Measurements from ENCODE around the gene ITGA5. TPM values are rescaled to one million over a fixed set of nuclear protein-coding genes. Genes with fewer than 3 reads are reported as not detected.

ITGA5 gene
- 75.8 TPM for total RNA-seq (2021; ENCODE audit: unreplicated experiment)
- 110 TPM for polyA plus RNA-seq (2012; ENCODE audit: insufficient read length)
- percentile 66 among the genes with signal in this experiment for Bru-seq, nascent RNA
- BruChase-seq, experiment 1, labeled RNA remaining after a 2-hour chase: percentile 72 among the genes with signal in this experiment
- BruChase-seq, experiment 2, labeled RNA remaining after a 6-hour chase: percentile 85 among the genes with signal in this experiment
- long read RNA-seq, partial matches to known transcripts: 25 of 31 reads
- long read RNA-seq, other reads (novel, unspliced or antisense): 6 of 31 reads

DNA sequence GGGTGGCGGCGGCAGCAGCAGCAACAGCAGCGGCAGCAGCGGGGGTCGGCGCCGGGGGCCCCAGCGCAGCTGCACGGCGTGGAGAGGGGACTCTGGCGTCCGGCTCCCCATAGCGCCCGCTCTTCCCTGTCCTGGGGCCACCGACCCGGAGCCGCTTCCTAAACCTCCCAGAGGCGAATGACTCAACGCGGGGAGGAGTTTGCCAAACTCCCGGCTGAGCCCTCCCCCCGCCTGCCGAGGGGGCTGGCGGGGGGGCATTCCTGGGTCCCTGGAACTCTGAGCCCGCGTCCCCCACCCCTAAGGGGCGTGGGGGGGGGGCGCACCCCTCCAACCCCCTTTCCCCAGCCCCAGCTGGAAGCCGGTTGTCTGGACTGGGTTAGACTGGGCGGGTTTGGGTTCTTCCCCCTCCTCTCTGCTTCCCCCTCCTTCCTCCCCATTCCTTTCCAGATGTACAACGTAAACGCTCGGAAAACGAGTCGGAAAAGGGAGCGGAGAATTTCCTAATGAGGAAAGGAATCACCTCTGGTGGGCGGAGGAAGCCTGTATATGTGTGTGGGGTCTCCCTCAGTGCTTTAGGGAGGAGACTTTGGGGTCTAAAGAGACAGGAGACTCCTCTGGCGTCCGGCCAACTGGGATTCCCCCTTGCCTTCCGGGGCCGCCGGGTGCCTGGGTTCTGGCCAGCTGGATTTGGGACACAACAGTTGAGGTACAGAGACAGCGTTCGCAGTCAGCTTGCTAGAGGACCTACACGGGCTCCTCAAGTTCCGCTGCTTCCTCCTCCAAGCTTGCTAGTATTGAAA is at the start of gene ITGA5:
TSS of gene ITGA5 (minus strand) at position 179 of the 800 bp plus-strand sequence. CDS start at position 111, 68 bp downstream.
- intact Hi-C loops (cut with micrococcal nuclease; ENCODE audit: unreplicated experiment): no loop called here
- TF ChIP-seq, protein P1, sequence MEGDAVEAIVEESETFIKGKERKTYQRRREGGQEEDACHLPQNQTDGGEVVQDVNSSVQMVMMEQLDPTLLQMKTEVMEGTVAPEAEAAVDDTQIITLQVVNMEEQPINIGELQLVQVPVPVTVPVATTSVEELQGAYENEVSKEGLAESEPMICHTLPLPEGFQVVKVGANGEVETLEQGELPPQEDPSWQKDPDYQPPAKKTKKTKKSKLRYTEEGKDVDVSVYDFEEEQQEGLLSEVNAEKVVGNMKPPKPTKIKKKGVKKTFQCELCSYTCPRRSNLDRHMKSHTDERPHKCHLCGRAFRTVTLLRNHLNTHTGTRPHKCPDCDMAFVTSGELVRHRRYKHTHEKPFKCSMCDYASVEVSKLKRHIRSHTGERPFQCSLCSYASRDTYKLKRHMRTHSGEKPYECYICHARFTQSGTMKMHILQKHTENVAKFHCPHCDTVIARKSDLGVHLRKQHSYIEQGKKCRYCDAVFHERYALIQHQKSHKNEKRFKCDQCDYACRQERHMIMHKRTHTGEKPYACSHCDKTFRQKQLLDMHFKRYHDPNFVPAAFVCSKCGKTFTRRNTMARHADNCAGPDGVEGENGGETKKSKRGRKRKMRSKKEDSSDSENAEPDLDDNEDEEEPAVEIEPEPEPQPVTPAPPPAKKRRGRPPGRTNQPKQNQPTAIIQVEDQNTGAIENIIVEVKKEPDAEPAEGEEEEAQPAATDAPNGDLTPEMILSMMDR (IDR thresholded peaks at IDR 0.05): no peak
- TF ChIP-seq POLR2AphosphoS5 (IDR thresholded peaks at IDR 0.05; ENCODE audit: low read depth, low read length) (0 out of 2 replicates have a peak, but pooled peaks have one; percentile 25), TCF7L2 (IDR thresholded peaks at IDR 0.05; ENCODE audit: low read depth, low read length) (no peak), SIN3A (IDR thresholded peaks at IDR 0.05; ENCODE audit: borderline replicate concordance, insufficient read depth, low read depth, low read length) (0 out of 2 replicates have a peak, but pooled peaks have one; percentile 50)
- TF ChIP-seq, protein P2, sequence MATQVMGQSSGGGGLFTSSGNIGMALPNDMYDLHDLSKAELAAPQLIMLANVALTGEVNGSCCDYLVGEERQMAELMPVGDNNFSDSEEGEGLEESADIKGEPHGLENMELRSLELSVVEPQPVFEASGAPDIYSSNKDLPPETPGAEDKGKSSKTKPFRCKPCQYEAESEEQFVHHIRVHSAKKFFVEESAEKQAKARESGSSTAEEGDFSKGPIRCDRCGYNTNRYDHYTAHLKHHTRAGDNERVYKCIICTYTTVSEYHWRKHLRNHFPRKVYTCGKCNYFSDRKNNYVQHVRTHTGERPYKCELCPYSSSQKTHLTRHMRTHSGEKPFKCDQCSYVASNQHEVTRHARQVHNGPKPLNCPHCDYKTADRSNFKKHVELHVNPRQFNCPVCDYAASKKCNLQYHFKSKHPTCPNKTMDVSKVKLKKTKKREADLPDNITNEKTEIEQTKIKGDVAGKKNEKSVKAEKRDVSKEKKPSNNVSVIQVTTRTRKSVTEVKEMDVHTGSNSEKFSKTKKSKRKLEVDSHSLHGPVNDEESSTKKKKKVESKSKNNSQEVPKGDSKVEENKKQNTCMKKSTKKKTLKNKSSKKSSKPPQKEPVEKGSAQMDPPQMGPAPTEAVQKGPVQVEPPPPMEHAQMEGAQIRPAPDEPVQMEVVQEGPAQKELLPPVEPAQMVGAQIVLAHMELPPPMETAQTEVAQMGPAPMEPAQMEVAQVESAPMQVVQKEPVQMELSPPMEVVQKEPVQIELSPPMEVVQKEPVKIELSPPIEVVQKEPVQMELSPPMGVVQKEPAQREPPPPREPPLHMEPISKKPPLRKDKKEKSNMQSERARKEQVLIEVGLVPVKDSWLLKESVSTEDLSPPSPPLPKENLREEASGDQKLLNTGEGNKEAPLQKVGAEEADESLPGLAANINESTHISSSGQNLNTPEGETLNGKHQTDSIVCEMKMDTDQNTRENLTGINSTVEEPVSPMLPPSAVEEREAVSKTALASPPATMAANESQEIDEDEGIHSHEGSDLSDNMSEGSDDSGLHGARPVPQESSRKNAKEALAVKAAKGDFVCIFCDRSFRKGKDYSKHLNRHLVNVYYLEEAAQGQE (IDR thresholded peaks at IDR 0.05; ENCODE audit: insufficient read depth in 1 of 2, low read depth in 2 of 2, low read length in 1 of 2): no peak
- Histone ChIP-seq H3K27me3 (ENCODE audit: control insufficient read depth, insufficient read depth, low read length) (no peaks in the 10 kb centered on the region), H3K4me3 (ENCODE audit: low read depth in 2 of 2, low read length in 2 of 2) (peak within 1 kb of the TSS; percentile 71 to 86), H3K27ac (ENCODE audit: low read length) (peak within 1 kb of the TSS; percentile 93), H3K4me1 (ENCODE audit: control insufficient read depth, insufficient read depth, low read length) (peaks cover 32% of the 10 kb centered on the region), H3K9me3 (ENCODE audit: control insufficient read depth, insufficient read depth, low read depth, low read length) (no peaks in the 10 kb centered on the region), H3K36me3 (ENCODE audit: control insufficient read depth, insufficient read depth, low read length) (no peaks in the 10 kb centered on the region; the same call in 1 of the 2 replicates)
- ChIA-PET POLR2A (interaction anchor here (0.6 kb wide), 1 partner anchor 47 kb away, joined by 8 read pairs; no protein-coding TSS in a partner anchor), CTCF (no interaction called here)
- BruUV-seq (replicated peaks): no TSS peak
- ATAC-seq: peak; percentile 79
- no peak for DNase-seq (ENCODE audit: low read depth, low spot score)
- in situ Hi-C loops (cut with HindIII; ENCODE audit: low pct_unique_long_range_greater_than_20kb, low sequenced_read_pairs): no loop called here

DNA sequence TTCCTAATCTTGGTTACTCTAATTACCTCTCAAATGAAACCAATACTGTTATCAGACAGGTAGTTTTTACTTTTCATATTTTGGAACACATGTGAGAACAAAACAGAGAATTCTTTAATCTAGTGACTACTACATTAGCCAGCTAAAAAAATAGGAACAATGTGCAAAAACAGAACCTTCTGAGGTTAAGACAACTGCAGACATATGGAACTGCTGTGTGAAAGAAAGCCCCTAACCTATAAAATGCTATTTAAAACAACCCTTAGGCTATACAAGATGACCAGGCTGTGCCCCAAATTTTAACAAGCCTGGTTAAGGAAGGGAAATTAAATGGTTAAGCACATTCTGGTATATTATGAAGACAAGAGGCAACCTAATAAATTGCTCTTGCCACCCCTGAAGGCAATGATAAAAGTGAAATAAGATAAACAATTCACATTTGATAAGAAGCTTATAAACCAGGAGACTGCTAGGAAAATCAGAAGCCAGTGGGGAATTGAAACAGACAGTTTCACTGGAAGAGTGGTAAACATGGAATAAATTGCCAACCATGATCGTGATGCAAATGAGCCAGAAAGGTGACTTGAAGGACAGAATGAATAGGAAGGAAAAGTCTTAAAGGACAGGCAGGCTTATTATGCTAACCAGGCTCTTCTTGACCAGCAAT is 46.9 kb upstream of the ITGA5 start:
- Histone ChIP-seq H3K9me3 (ENCODE audit: control insufficient read depth, insufficient read depth, low read depth, low read length) (no peaks in the 10 kb centered on the region), H3K4me1 (ENCODE audit: control insufficient read depth, insufficient read depth, low read length) (no peaks in the 10 kb centered on the region), H3K27ac (ENCODE audit: low read length) (no peak overlapping the region), H3K4me3 (ENCODE audit: low read depth in 2 of 2, low read length in 2 of 2) (no peak overlapping the region), H3K36me3 (ENCODE audit: control insufficient read depth, insufficient read depth, low read length) (no peaks in the 10 kb centered on the region), H3K27me3 (ENCODE audit: control insufficient read depth, insufficient read depth, low read length) (peaks cover 28% of the 10 kb centered on the region)
- BruUV-seq (replicated peaks): no TSS peak
- ATAC-seq (no peak), DNase-seq (ENCODE audit: low read depth, low spot score) (no peak)
- in situ Hi-C loops (cut with HindIII; ENCODE audit: low pct_unique_long_range_greater_than_20kb, low sequenced_read_pairs): no loop called here
- intact Hi-C loops (cut with micrococcal nuclease; ENCODE audit: unreplicated experiment): no loop called here
- ChIA-PET CTCF (no interaction called here), POLR2A (interaction anchor here (0.6 to 0.7 kb wide), 2 partner anchors 47 to 653 kb away, joined by 8 to 9 read pairs; partner anchors contain the start of gene ITGA5)
- TF ChIP-seq, protein P1 (IDR thresholded peaks at IDR 0.05): no peak
- no peak for TF ChIP-seq POLR2AphosphoS5 (IDR thresholded peaks at IDR 0.05; ENCODE audit: low read depth, low read length)
- no peak for TF ChIP-seq TCF7L2 (IDR thresholded peaks at IDR 0.05; ENCODE audit: low read depth, low read length)
- TF ChIP-seq, protein P2 (IDR thresholded peaks at IDR 0.05; ENCODE audit: insufficient read depth in 1 of 2, low read depth in 2 of 2, low read length in 1 of 2): no peak
- TF ChIP-seq SIN3A (IDR thresholded peaks at IDR 0.05; ENCODE audit: borderline replicate concordance, insufficient read depth, low read depth, low read length): no peak

All from Panc1 (cell line).